Vagina (tissue), 2 donors: ENCODE data around the gene INSYN1.

Source experiments
- CTCF ChIP-seq, 3 experiments: fragments of 450-650 bp in 2 of 3; fragments of 200-600 bp in 1 of 3; sonication (generic) in 1 of 3; IDR thresholded peaks; one replicate each; pipeline ENCODE4 v1.5.1; 2017 to 2019; ENCODE audit warnings: antibody characterized with exemption in 3 of 3, mild to moderate bottlenecking in 2 of 3, moderate library complexity in 2 of 3
- POLR2AphosphoS5 ChIP-seq, 2 donors: sonication (generic); formaldehyde crosslinking; IDR thresholded peaks; one replicate each; pipeline ENCODE4 v1.9.0; 2017; ENCODE audit warnings: antibody characterized with exemption in 2 of 2, mild to moderate bottlenecking in 2 of 2, low read depth in 1 of 2; ENCODE audit not compliant: insufficient read depth in 1 of 2

DNA sequence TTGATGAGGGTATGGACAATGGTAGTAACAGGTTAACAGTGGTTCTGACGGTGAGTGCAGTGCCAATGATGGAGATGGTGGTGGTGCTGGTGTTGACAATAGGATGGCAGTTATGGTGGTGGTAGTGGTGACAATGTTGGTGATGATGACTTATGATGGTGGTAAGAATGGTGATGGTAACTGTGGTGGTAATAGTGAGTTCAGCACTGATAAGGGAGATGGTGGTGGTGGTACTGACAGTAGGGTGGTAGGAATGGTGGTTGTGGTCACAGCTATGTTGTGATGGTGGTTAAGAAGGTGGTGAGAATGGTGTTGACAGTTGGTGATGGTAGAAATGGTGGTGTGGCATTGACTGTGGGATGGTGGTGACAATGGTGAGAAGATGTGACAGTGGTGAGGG is 13.4 kb upstream of the INSYN1 start:
- no peak for TF ChIP-seq POLR2AphosphoS5 (IDR thresholded peaks at IDR 0.05; ENCODE audit: insufficient read depth in 1 of 2, low read depth in 1 of 2)
- no peak for TF ChIP-seq CTCF (IDR thresholded peaks at IDR 0.05)
